NCI-H2081 (cell line): ENCODE measurements around the gene USP15.
"Not testable (repeated sequence)": the region's sequence is repeated elsewhere in the genome, so short reads cannot be mapped to it uniquely, and the experiment has no call there.

Experiments used
- DNase-seq, 2 experiments: peaks; one replicate each; lab custom pipeline; 2025; lab: John Stamatoyannopoulos, UW

USP15 gene

GRCh38 chr12:62323386-62323785 is 63.2 kb downstream of the USP15 start:
- no peak for DNase-seq

- no peak for DNase-seq
These were observed 68.2 kb downstream of the USP15 start for GRCh38 chr12:62328296-62328921.

GRCh38 chr12:62331306-62331705 is 71.1 kb downstream of the USP15 start:
- no peak for DNase-seq

- no peak for DNase-seq
These were observed 72.4 kb downstream of the USP15 start for GRCh38 chr12:62332598-62332997.

- DNase-seq = no peak
These were observed 74.9 kb downstream of the USP15 start for GRCh38 chr12:62335057-62335456.

- DNase-seq = no peak
These were observed 75.6 kb downstream of the USP15 start for GRCh38 chr12:62335796-62336195.

GRCh38 chr12:62337643-62338042 is 77.4 kb downstream of the USP15 start:
- not testable (repeated sequence) for DNase-seq

- DNase-seq = not testable (repeated sequence)
These were observed 82.6 kb downstream of the USP15 start for GRCh38 chr12:62342614-62343303.

- DNase-seq = not testable (repeated sequence)
These were observed 83.3 kb downstream of the USP15 start for GRCh38 chr12:62343304-62344120.

GRCh38 chr12:62344731-62345556 is 84.7 kb downstream of the USP15 start:
- not testable (repeated sequence) for DNase-seq

GRCh38 chr12:62345667-62346066 is 85.5 kb downstream of the USP15 start:
- DNase-seq = no peak

- no peak for DNase-seq
These were observed 86.6 kb downstream of the USP15 start for GRCh38 chr12:62346817-62347216.

GRCh38 chr12:62347922-62348650 is 87.9 kb downstream of the USP15 start:
- DNase-seq = no peak

GRCh38 chr12:62350554-62350953 is 90.3 kb downstream of the USP15 start:
- no peak for DNase-seq

GRCh38 chr12:62351326-62351725 is 91.1 kb downstream of the USP15 start:
- no peak for DNase-seq

GRCh38 chr12:62361048-62361447 is 100.8 kb downstream of the USP15 start:
- DNase-seq = no peak

GRCh38 chr12:62363506-62363905 is 103.3 kb downstream of the USP15 start:
- DNase-seq = no peak

GRCh38 chr12:62364697-62365096 is 104.5 kb downstream of the USP15 start:
- DNase-seq = not testable (repeated sequence)

- DNase-seq = not testable (repeated sequence)
These were observed 105.6 kb downstream of the USP15 start for GRCh38 chr12:62365846-62366245.

GRCh38 chr12:62368430-62369223 is 108.4 kb downstream of the USP15 start:
- not testable (repeated sequence) for DNase-seq
